HepG2 (cell line): Measurements from ENCODE around the gene ALDH3A1. TPM values are rescaled to one million over a fixed set of nuclear protein-coding genes. Genes with fewer than 3 reads are reported as not detected.

Experiments
- ARID3A ChIP-seq: IDR thresholded peaks from 2 replicates; pipeline ENCODE4 v1.6.1; 2012; ENCODE audit warnings: low read depth, low read length, improper control_type of control experiment
- CBX5 ChIP-seq: sonication (generic); formaldehyde crosslinking; IDR thresholded peaks from 2 replicates; pipeline ENCODE4 v1.4.0; 2020; ENCODE audit warnings: missing genetic modification reagents, borderline replicate concordance
- CEBPG ChIP-seq: IDR thresholded peaks from 2 replicates; pipeline ENCODE4 v1.6.1; 2016
- CENPX ChIP-seq: sonication (generic); formaldehyde crosslinking; IDR thresholded peaks from 2 replicates; pipeline ENCODE4 v1.9.0; 2021; ENCODE audit warnings: mild to moderate bottlenecking, missing genetic modification reagents, moderate library complexity
- FOXA1 ChIP-seq, 2 experiments: fragments of 450-650 bp in 1 of 2; sonication (generic) in 1 of 2; formaldehyde crosslinking in 1 of 2; IDR thresholded peaks; 2 replicates each; pipeline versions ENCODE4 v1.4.0 to v1.6.1; 2016 to 2020; ENCODE audit warnings: missing genetic modification reagents in 1 of 2
- GATAD1 ChIP-seq: IDR thresholded peaks from 2 replicates; pipeline ENCODE4 v1.6.1; 2016; ENCODE audit warnings: missing genetic modification reagents, missing compliant biosample characterization
- GATAD2A ChIP-seq: IDR thresholded peaks from 2 replicates; pipeline ENCODE4 v1.6.1; 2016
- HMG20A ChIP-seq: IDR thresholded peaks from 2 replicates; pipeline ENCODE4 v1.6.1; 2016; ENCODE audit warnings: borderline replicate concordance
- HNRNPK ChIP-seq: fragments of 200-400 bp; formaldehyde crosslinking; IDR thresholded peaks from 2 replicates; pipeline ENCODE4 v1.6.1; 2018; ENCODE audit warnings: low read length, low read depth, moderate library complexity, mild to moderate bottlenecking; ENCODE audit not compliant: poor library complexity, severe bottlenecking
- KAT8 ChIP-seq: IDR thresholded peaks from 2 replicates; pipeline ENCODE4 v1.6.1; 2016; ENCODE audit warnings: missing genetic modification reagents, missing compliant biosample characterization
- MATR3 ChIP-seq: sonication (generic); formaldehyde crosslinking; IDR thresholded peaks from 2 replicates; pipeline ENCODE4 v1.4.0; 2020; ENCODE audit warnings: missing genetic modification reagents
- MED8 ChIP-seq: sonication (generic); formaldehyde crosslinking; IDR thresholded peaks from 2 replicates; pipeline ENCODE4 v1.8.1; 2023; ENCODE audit warnings: mild to moderate bottlenecking, missing genetic modification reagents; ENCODE audit not compliant: insufficient replicate concordance
- MEF2D ChIP-seq: sonication (generic); formaldehyde crosslinking; IDR thresholded peaks from 2 replicates; pipeline ENCODE4 v1.5.1; 2020; ENCODE audit warnings: mild to moderate bottlenecking, missing genetic modification reagents
- NCOA2 ChIP-seq: sonication (generic); formaldehyde crosslinking; IDR thresholded peaks from 2 replicates; pipeline ENCODE4 v1.8.0; 2022; ENCODE audit warnings: inconsistent platforms
- RCOR2 ChIP-seq: IDR thresholded peaks from 2 replicates; pipeline ENCODE4 v1.6.1; 2016; ENCODE audit warnings: missing biosample characterization, missing genetic modification reagents
- SOX5 ChIP-seq: IDR thresholded peaks from 2 replicates; pipeline ENCODE4 v1.6.1; 2016; ENCODE audit warnings: borderline replicate concordance
- SPEN ChIP-seq: sonication (generic); formaldehyde crosslinking; IDR thresholded peaks from 2 replicates; pipeline ENCODE4 v1.5.1; 2020; ENCODE audit warnings: low read depth, mild to moderate bottlenecking, missing genetic modification reagents
- TBX2 ChIP-seq: sonication (generic); formaldehyde crosslinking; IDR thresholded peaks from 2 replicates; pipeline ENCODE4 v1.5.0; 2020; ENCODE audit warnings: missing genetic modification reagents, mild to moderate bottlenecking, borderline replicate concordance
- TCF12 ChIP-seq, 2 experiments: fragments of 450-650 bp in 1 of 2; sonication (generic) in 1 of 2; formaldehyde crosslinking in 1 of 2; IDR thresholded peaks; 2 replicates each; pipeline versions ENCODE4 v1.6.1 to v1.8.0; 2017 to 2022; ENCODE audit warnings: antibody characterized with exemption in 1 of 2, mild to moderate bottlenecking in 1 of 2, missing genetic modification reagents in 1 of 2, moderate library complexity in 1 of 2
- TFDP2 ChIP-seq: sonication (generic); formaldehyde crosslinking; IDR thresholded peaks from 2 replicates; pipeline ENCODE4 v1.4.0; 2020; ENCODE audit warnings: missing genetic modification reagents
- ZBTB20 ChIP-seq: sonication (generic); formaldehyde crosslinking; IDR thresholded peaks from 2 replicates; pipeline ENCODE4 v1.8.1; 2023; ENCODE audit warnings: missing genetic modification reagents, low read depth, mild to moderate bottlenecking, borderline replicate concordance
- ZNF124 ChIP-seq: sonication (generic); formaldehyde crosslinking; IDR thresholded peaks from 2 replicates; pipeline ENCODE4 v1.4.0; 2020; ENCODE audit warnings: missing genetic modification reagents
- ZNF550 ChIP-seq: sonication (generic); formaldehyde crosslinking; IDR thresholded peaks from 2 replicates; pipeline ENCODE4 v1.4.0; 2020; ENCODE audit warnings: mild to moderate bottlenecking, missing genetic modification reagents, borderline replicate concordance
- ZNF567 ChIP-seq: sonication (generic); formaldehyde crosslinking; IDR thresholded peaks from 2 replicates; pipeline ENCODE4 v1.8.1; 2023; ENCODE audit warnings: mild to moderate bottlenecking, missing genetic modification reagents, borderline replicate concordance
- ZNF737 ChIP-seq: sonication (generic); formaldehyde crosslinking; IDR thresholded peaks from 2 replicates; pipeline ENCODE4 v1.5.0; 2020; ENCODE audit warnings: missing genetic modification reagents, mild to moderate bottlenecking, borderline replicate concordance
- polyA plus RNA-seq, 8 experiments: library from polyadenylated mRNA; depleted of rRNA in 3 of 8; stranded (reverse) in 7 of 8; unstranded in 1 of 8; fragments of >200 nt; fragmentation: Illumina TruSeq in 4 of 8; extraction: Trizol in 4 of 8; gene quantifications; 2 replicates each; pipeline versions ENCODE4 v1.2.1 to v1.2.3, GENCODE V29; 2011 to 2016; ENCODE audit warnings: low read depth in 4 of 8, missing spikeins in 1 of 8, mixed read lengths in 1 of 8; ENCODE audit not compliant: insufficient read depth in 1 of 8
- total RNA-seq, 5 experiments: library from RNA; depleted of rRNA; stranded (reverse); fragments of >200 nt; fragmentation: Illumina TruSeq; extraction: Trizol; gene quantifications; 2 replicates each; pipeline ENCODE4 v1.2.3, GENCODE V29; 2016; ENCODE audit warnings: low read depth in 1 of 5
- TF ChIP-seq, protein P1 (sequence below): sonication (generic); formaldehyde crosslinking; IDR thresholded peaks from 2 replicates; pipeline ENCODE4 v1.8.1; 2023; ENCODE audit warnings: mild to moderate bottlenecking, missing genetic modification reagents
- TF ChIP-seq, protein P2 (sequence below): sonication (generic); formaldehyde crosslinking; IDR thresholded peaks from 2 replicates; pipeline ENCODE4 v1.5.0; 2020; ENCODE audit warnings: mild to moderate bottlenecking, missing genetic modification reagents

Gene ALDH3A1
- total and polyA plus RNA-seq, 2 of the 13 experiments (the other 11 are each of a cell fraction or from before 2014, with no cell fraction given) = 0.07 to 0.62 TPM

DNA sequence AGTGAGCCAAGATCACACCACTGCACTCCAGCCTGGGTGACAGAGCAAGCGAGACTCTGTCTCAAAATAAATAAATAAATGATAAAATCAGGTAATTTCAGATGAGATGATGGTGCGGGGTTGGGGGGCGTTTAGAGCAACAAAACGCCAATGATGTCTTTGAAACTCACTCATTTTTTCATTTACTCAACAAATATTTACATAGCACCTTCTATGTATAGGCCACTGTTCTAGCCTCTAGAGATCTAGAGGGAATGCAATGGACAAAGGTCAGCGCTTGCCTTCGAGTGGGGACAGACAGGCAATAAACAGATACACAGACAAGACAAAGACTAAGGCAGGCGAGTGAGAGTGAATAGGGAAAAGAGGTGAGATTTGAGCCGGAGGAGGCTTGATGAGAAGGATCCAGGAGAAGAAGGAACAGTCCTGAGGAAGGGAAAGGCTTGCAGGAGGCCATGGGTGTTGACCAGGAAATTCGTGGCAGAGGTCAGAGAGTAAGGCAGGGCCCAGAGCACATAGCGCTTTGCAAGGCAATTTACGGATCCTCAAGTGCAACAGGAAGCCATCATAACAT lies 14.1 kb downstream of the ALDH3A1 start (continued):
- TF ChIP-seq, protein P1, sequence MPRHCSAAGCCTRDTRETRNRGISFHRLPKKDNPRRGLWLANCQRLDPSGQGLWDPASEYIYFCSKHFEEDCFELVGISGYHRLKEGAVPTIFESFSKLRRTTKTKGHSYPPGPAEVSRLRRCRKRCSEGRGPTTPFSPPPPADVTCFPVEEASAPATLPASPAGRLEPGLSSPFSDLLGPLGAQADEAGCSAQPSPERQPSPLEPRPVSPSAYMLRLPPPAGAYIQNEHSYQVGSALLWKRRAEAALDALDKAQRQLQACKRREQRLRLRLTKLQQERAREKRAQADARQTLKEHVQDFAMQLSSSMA (CRISPR knock-in tag) = no peak
- peak; percentile 86 for TF ChIP-seq NCOA2 (CRISPR knock-in tag)
- TF ChIP-seq ZNF737 (CRISPR knock-in tag) = no peak
- TF ChIP-seq ZBTB20 (CRISPR knock-in tag) = 0 out of 2 replicates have a peak, but pooled peaks have one; percentile 64
- peak; percentile 89 for TF ChIP-seq MEF2D (CRISPR knock-in tag)
- TF ChIP-seq ZNF567 = no peak
- TF ChIP-seq GATAD1 (CRISPR knock-in tag) = peak; percentile 39
- peak; percentile 80; the same call in 1 of the 2 replicates for TF ChIP-seq HMG20A
- TF ChIP-seq SPEN (CRISPR knock-in tag) = peak; percentile 23; the same call in 1 of the 2 replicates
- peak; percentile 74 for TF ChIP-seq KAT8 (CRISPR knock-in tag)
- TF ChIP-seq TFDP2 (CRISPR knock-in tag) = 0 out of 2 replicates have a peak, but pooled peaks have one; percentile 21
- TF ChIP-seq FOXA1 (IDR thresholded peaks at IDR 0.05) = peak; percentile 42; the same call in 1 of the 2 replicates
- TF ChIP-seq FOXA1 (CRISPR knock-in tag; IDR thresholded peaks at IDR 0.05) = peak; percentile 80
- TF ChIP-seq ZNF124 (CRISPR knock-in tag) = 0 out of 2 replicates have a peak, but pooled peaks have one; percentile 35
- TF ChIP-seq MATR3 = no peak
- no peak for TF ChIP-seq HNRNPK
- peak; percentile 62 for TF ChIP-seq CEBPG (CRISPR knock-in tag)
- TF ChIP-seq TCF12 (IDR thresholded peaks at IDR 0.05) = no peak
- TF ChIP-seq TCF12 (CRISPR knock-in tag; IDR thresholded peaks at IDR 0.05) = 0 out of 2 replicates have a peak, but pooled peaks have one; percentile 17
- TF ChIP-seq TBX2 = peak; percentile 99
- TF ChIP-seq CBX5 (CRISPR knock-in tag) = no peak
- peak; percentile 41; the same call in 1 of the 2 replicates for TF ChIP-seq RCOR2
- TF ChIP-seq ZNF550 (CRISPR knock-in tag) = no peak
- peak; percentile 64 for TF ChIP-seq ARID3A
- peak; percentile 92 for TF ChIP-seq GATAD2A
- peak; percentile 45 for TF ChIP-seq MED8 (CRISPR knock-in tag)
- TF ChIP-seq SOX5 (CRISPR knock-in tag) = peak; percentile 96
- TF ChIP-seq CENPX (CRISPR knock-in tag) = no peak
- TF ChIP-seq, protein P2, sequence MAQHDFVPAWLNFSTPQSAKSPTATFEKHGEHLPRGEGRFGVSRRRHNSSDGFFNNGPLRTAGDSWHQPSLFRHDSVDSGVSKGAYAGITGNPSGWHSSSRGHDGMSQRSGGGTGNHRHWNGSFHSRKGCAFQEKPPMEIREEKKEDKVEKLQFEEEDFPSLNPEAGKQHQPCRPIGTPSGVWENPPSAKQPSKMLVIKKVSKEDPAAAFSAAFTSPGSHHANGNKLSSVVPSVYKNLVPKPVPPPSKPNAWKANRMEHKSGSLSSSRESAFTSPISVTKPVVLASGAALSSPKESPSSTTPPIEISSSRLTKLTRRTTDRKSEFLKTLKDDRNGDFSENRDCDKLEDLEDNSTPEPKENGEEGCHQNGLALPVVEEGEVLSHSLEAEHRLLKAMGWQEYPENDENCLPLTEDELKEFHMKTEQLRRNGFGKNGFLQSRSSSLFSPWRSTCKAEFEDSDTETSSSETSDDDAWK (CRISPR knock-in tag) = no peak
